ACC112 (cell line): ENCODE results near the gene GGCT.

ENCODE experiments used
- H2AFZ ChIP-seq: fragments of 200-600 bp; sonication (generic); one replicate; pipeline ENCODE4 v1.6.0; 2017; ENCODE audit warnings: antibody characterized with exemption, low read length; ENCODE audit not compliant: unreplicated experiment
- H3K27ac ChIP-seq: fragments of 200-600 bp; sonication (generic); 2 replicates; pipeline ENCODE4 v1.5.1; 2014; ENCODE audit warnings: low read depth, mild to moderate bottlenecking, antibody characterized with exemption, low read length, moderate library complexity
- H3K27me3 ChIP-seq: fragments of 200-600 bp; sonication (generic); 2 replicates; pipeline ENCODE4 v1.6.1; 2014; ENCODE audit warnings: mild to moderate bottlenecking, antibody characterized with exemption, low read length, moderate library complexity, mixed read lengths; ENCODE audit not compliant: insufficient read depth
- H3K36me3 ChIP-seq: fragments of 200-600 bp; sonication (generic); 2 replicates; pipeline ENCODE4 v1.6.1; 2016; ENCODE audit warnings: mild to moderate bottlenecking, antibody characterized with exemption, low read length, moderate library complexity, mixed read lengths; ENCODE audit not compliant: insufficient read depth
- H3K4me1 ChIP-seq: fragments of 200-600 bp; sonication (generic); one replicate; pipeline ENCODE4 v1.6.1; 2016; ENCODE audit warnings: low read length, mixed read lengths; ENCODE audit not compliant: insufficient read depth, unreplicated experiment, control insufficient read depth
- H3K4me3 ChIP-seq: fragments of 200-600 bp; sonication (generic); 2 replicates; pipeline ENCODE4 v1.5.1; 2014; ENCODE audit warnings: mild to moderate bottlenecking, low read depth, low read length
- H3K79me2 ChIP-seq: fragments of 200-600 bp; sonication (generic); one replicate; pipeline ENCODE4 v1.6.0; 2016; ENCODE audit warnings: low read length; ENCODE audit not compliant: control insufficient read depth, unreplicated experiment, insufficient read depth

Gene GGCT

GRCh38 chr7:30470771-30471170 is 33.9 kb downstream of the GGCT start:
- no peak overlapping the region for H2AFZ ChIP-seq
- H3K27ac ChIP-seq, result peak overlapping the region; percentile 94
- H3K4me1 ChIP-seq, result peaks cover 80% of the 10 kb centered on the region
- no peaks in the 10 kb centered on the region for H3K36me3 ChIP-seq
- no peaks in the 10 kb centered on the region for H3K27me3 ChIP-seq
- H3K79me2 ChIP-seq, result peaks cover 59% of the 10 kb centered on the region
- peak overlapping the region; percentile 49 for H3K4me3 ChIP-seq

GRCh38 chr7:30470163-30470770 is 34.4 kb downstream of the GGCT start:
- no peak overlapping the region for H2AFZ ChIP-seq
- peak overlapping the region; percentile 49 for H3K4me3 ChIP-seq
- H3K27me3 ChIP-seq, result no peaks in the 10 kb centered on the region
- H3K4me1 ChIP-seq, result peaks cover 78% of the 10 kb centered on the region
- no peaks in the 10 kb centered on the region for H3K36me3 ChIP-seq
- H3K27ac ChIP-seq, result peak overlapping the region; percentile 94
- H3K79me2 ChIP-seq, result peaks cover 56% of the 10 kb centered on the region

GRCh38 chr7:30469303-30469702 is 35.3 kb downstream of the GGCT start:
- Histone ChIP-seq H3K4me1 (peaks cover 78% of the 10 kb centered on the region), H2AFZ (no peak overlapping the region), H3K36me3 (no peaks in the 10 kb centered on the region), H3K27ac (peak overlapping the region; percentile 94), H3K4me3 (peak overlapping the region; percentile 53), H3K79me2 (peaks cover 63% of the 10 kb centered on the region), H3K27me3 (no peaks in the 10 kb centered on the region)

GRCh38 chr7:30468791-30469190 is 35.8 kb downstream of the GGCT start:
- Histone ChIP-seq H3K4me1 (peaks cover 78% of the 10 kb centered on the region), H3K27ac (peak overlapping the region; percentile 94), H3K36me3 (no peaks in the 10 kb centered on the region), H3K79me2 (peaks cover 63% of the 10 kb centered on the region), H3K4me3 (peak overlapping the region; percentile 53), H3K27me3 (no peaks in the 10 kb centered on the region), H2AFZ (no peak overlapping the region)

GRCh38 chr7:30468041-30468440 is 36.6 kb downstream of the GGCT start:
- H3K27ac ChIP-seq, result peak overlapping the region; percentile 94
- no peaks in the 10 kb centered on the region for H3K27me3 ChIP-seq
- no peaks in the 10 kb centered on the region for H3K36me3 ChIP-seq
- no peak overlapping the region for H3K4me3 ChIP-seq
- H3K4me1 ChIP-seq, result peaks cover 77% of the 10 kb centered on the region
- H2AFZ ChIP-seq, result no peak overlapping the region
- H3K79me2 ChIP-seq, result peaks cover 57% of the 10 kb centered on the region

- Histone ChIP-seq H3K27me3 (no peaks in the 10 kb centered on the region), H2AFZ (no peak overlapping the region), H3K4me3 (no peak overlapping the region), H3K4me1 (peaks cover 71% of the 10 kb centered on the region), H3K36me3 (no peaks in the 10 kb centered on the region), H3K79me2 (peaks cover 54% of the 10 kb centered on the region), H3K27ac (no peak overlapping the region)
Observed at GRCh38 chr7:30467271-30467670, 37.4 kb downstream of the GGCT start.

- H3K27ac ChIP-seq, result no peak overlapping the region
Observed at GRCh38 chr7:30466266-30466665, 38.4 kb downstream of the GGCT start.

GRCh38 chr7:30465811-30466180 is 38.8 kb downstream of the GGCT start:
- no peaks in the 10 kb centered on the region for H3K36me3 ChIP-seq
- H3K4me3 ChIP-seq, result no peak overlapping the region
- H3K27me3 ChIP-seq, result no peaks in the 10 kb centered on the region
- H3K79me2 ChIP-seq, result peaks cover 40% of the 10 kb centered on the region
- no peak overlapping the region for H3K27ac ChIP-seq
- H3K4me1 ChIP-seq, result peaks cover 57% of the 10 kb centered on the region
- H2AFZ ChIP-seq, result no peak overlapping the region

More at GRCh38 chr7:30466266-30466665, 38.4 kb downstream of the GGCT start:
- Histone ChIP-seq H3K4me1 (peaks cover 61% of the 10 kb centered on the region), H3K79me2 (peaks cover 44% of the 10 kb centered on the region), H3K27me3 (no peaks in the 10 kb centered on the region), H3K4me3 (no peak overlapping the region), H3K36me3 (no peaks in the 10 kb centered on the region), H2AFZ (no peak overlapping the region)

- Histone ChIP-seq H3K79me2 (peaks cover 40% of the 10 kb centered on the region), H3K4me1 (peaks cover 57% of the 10 kb centered on the region), H3K36me3 (no peaks in the 10 kb centered on the region), H3K4me3 (no peak overlapping the region), H2AFZ (no peak overlapping the region), H3K27ac (no peak overlapping the region), H3K27me3 (no peaks in the 10 kb centered on the region)
Observed at GRCh38 chr7:30465046-30465810, 39.4 kb downstream of the GGCT start.

GRCh38 chr7:30464231-30464671 is 40.4 kb downstream of the GGCT start:
- Histone ChIP-seq H3K4me1 (peaks cover 56% of the 10 kb centered on the region), H3K79me2 (peaks cover 40% of the 10 kb centered on the region), H3K4me3 (no peak overlapping the region), H3K27ac (no peak overlapping the region), H2AFZ (no peak overlapping the region), H3K27me3 (no peaks in the 10 kb centered on the region), H3K36me3 (no peaks in the 10 kb centered on the region)
